Mesothelial cell of epicardium (in vitro differentiated cells): Measurements from ENCODE around the gene CD40. TPM values are rescaled to one million over a fixed set of nuclear protein-coding genes. Genes with fewer than 3 reads are reported as not detected.

ENCODE experiments used
- DNase-seq, 2 experiments: peaks; one replicate each; pipeline ENCODE4 v3.0.0; 2021; ENCODE audit warnings: low spot score in 2 of 2; ENCODE audit not compliant: unreplicated experiment in 2 of 2
- H3K27ac Mint-ChIP-seq: 2 replicates; pipeline ENCODE4 v1.8.0; 2021; ENCODE audit warnings: mixed read lengths
- H3K27me3 Mint-ChIP-seq: 2 replicates; pipeline ENCODE4 v1.8.0; 2021; ENCODE audit warnings: low read depth, mixed read lengths
- H3K36me3 Mint-ChIP-seq: 2 replicates; pipeline ENCODE4 v1.8.0; 2021; ENCODE audit warnings: mixed read lengths
- H3K4me1 Mint-ChIP-seq: 2 replicates; pipeline ENCODE4 v1.8.0; 2021; ENCODE audit warnings: mixed read lengths
- H3K4me3 Mint-ChIP-seq: 2 replicates; pipeline ENCODE4 v1.8.0; 2021; ENCODE audit warnings: mild to moderate bottlenecking, moderate library complexity, mixed read lengths
- H3K9me3 Mint-ChIP-seq: 2 replicates; pipeline ENCODE4 v1.8.0; 2021; ENCODE audit warnings: mixed read lengths
- CTCF ChIP-seq: fragments of 200-600 bp; sonication (generic); IDR thresholded peaks from one replicate; pipeline ENCODE4 v1.5.0; 2021; ENCODE audit warnings: antibody characterized with exemption; ENCODE audit not compliant: unreplicated experiment
- total RNA-seq: library from RNA; stranded (reverse); gene quantifications from 3 replicates; pipeline ENCODE4 v1.2.1, GENCODE V29; 2021

The CD40 gene
- total RNA-seq, 1 donor from 2014 or later: 3.8 TPM

- Mint-ChIP-seq H3K27ac (no peak overlapping the region), H3K4me1 (peaks cover 6% of the 10 kb centered on the region), H3K4me3 (no peak overlapping the region), H3K27me3 (peaks cover 64% of the 10 kb centered on the region), H3K36me3 (no peaks in the 10 kb centered on the region), H3K9me3 (no peaks in the 10 kb centered on the region)
- TF ChIP-seq CTCF: no peak
- DNase-seq: no peak
Measured at GRCh38 chr20:46135856-46136633, 17.9 kb downstream of the CD40 start.

GRCh38 chr20:46137816-46138215 is 19.7 kb downstream of the CD40 start:
- DNase-seq: no peak
- H3K4me1 Mint-ChIP-seq: peaks cover 9% of the 10 kb centered on the region
- H3K36me3 Mint-ChIP-seq: no peaks in the 10 kb centered on the region
- H3K9me3 Mint-ChIP-seq: no peaks in the 10 kb centered on the region
- H3K4me3 Mint-ChIP-seq: no peak overlapping the region
- H3K27ac Mint-ChIP-seq: no peak overlapping the region
- TF ChIP-seq CTCF: no peak
- peaks cover 65% of the 10 kb centered on the region for H3K27me3 Mint-ChIP-seq

GRCh38 chr20:46139266-46139889 is 21.3 kb downstream of the CD40 start:
- no peak overlapping the region for H3K27ac Mint-ChIP-seq
- TF ChIP-seq CTCF: no peak
- DNase-seq: no peak
- peaks cover 66% of the 10 kb centered on the region for H3K27me3 Mint-ChIP-seq
- H3K4me1 Mint-ChIP-seq: peaks cover 10% of the 10 kb centered on the region
- no peaks in the 10 kb centered on the region for H3K9me3 Mint-ChIP-seq
- H3K36me3 Mint-ChIP-seq: no peaks in the 10 kb centered on the region
- no peak overlapping the region for H3K4me3 Mint-ChIP-seq

- H3K27me3 Mint-ChIP-seq: peaks cover 61% of the 10 kb centered on the region
- no peak for TF ChIP-seq CTCF
- H3K4me3 Mint-ChIP-seq: no peak overlapping the region
- no peak for DNase-seq
- peaks cover 13% of the 10 kb centered on the region for H3K4me1 Mint-ChIP-seq
- H3K9me3 Mint-ChIP-seq: no peaks in the 10 kb centered on the region
- no peak overlapping the region for H3K27ac Mint-ChIP-seq
- no peaks in the 10 kb centered on the region for H3K36me3 Mint-ChIP-seq
Measured at GRCh38 chr20:46139908-46140482, 21.9 kb downstream of the CD40 start.

- H3K4me3 Mint-ChIP-seq: no peak overlapping the region
- H3K4me1 Mint-ChIP-seq: peaks cover 13% of the 10 kb centered on the region
- H3K27me3 Mint-ChIP-seq: peaks cover 54% of the 10 kb centered on the region
- H3K27ac Mint-ChIP-seq: no peak overlapping the region
- no peaks in the 10 kb centered on the region for H3K9me3 Mint-ChIP-seq
- no peak for TF ChIP-seq CTCF
- DNase-seq: no peak
- no peaks in the 10 kb centered on the region for H3K36me3 Mint-ChIP-seq
Measured at GRCh38 chr20:46142124-46142523, 24.0 kb downstream of the CD40 start.
